Measurements from ENCODE around the gene GNB2.

Gene GNB2

DNA sequence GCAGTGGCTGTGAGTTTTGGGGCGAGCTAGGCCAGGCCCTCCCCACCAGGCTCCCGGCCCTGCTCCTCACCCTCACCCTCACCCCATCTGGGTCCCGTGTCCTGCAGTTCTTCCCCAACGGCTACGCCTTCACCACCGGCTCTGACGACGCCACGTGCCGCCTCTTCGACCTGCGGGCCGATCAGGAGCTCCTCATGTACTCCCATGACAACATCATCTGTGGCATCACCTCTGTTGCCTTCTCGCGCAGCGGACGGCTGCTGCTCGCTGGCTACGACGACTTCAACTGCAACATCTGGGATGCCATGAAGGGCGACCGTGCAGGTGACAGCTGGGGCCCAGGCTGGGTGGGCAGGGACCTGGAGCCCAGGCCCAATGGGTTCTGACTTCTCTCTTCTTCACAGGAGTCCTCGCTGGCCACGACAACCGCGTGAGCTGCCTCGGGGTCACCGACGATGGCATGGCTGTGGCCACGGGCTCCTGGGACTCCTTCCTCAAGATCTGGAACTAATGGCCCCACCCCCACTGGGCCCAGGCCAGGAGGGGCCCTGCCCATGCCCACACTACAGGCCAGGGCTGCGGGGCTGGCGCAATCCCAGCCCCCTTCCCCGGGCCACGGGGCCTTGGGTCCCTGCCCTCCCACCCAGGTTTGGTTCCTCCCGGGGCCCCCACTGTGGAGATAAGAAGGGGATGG lies 4.9 kb downstream of the GNB2 start:
- no peak for DNase-seq (ENCODE audit: low spot score)
- TF ChIP-seq, protein P1, sequence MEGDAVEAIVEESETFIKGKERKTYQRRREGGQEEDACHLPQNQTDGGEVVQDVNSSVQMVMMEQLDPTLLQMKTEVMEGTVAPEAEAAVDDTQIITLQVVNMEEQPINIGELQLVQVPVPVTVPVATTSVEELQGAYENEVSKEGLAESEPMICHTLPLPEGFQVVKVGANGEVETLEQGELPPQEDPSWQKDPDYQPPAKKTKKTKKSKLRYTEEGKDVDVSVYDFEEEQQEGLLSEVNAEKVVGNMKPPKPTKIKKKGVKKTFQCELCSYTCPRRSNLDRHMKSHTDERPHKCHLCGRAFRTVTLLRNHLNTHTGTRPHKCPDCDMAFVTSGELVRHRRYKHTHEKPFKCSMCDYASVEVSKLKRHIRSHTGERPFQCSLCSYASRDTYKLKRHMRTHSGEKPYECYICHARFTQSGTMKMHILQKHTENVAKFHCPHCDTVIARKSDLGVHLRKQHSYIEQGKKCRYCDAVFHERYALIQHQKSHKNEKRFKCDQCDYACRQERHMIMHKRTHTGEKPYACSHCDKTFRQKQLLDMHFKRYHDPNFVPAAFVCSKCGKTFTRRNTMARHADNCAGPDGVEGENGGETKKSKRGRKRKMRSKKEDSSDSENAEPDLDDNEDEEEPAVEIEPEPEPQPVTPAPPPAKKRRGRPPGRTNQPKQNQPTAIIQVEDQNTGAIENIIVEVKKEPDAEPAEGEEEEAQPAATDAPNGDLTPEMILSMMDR (IDR thresholded peaks at IDR 0.05; ENCODE audit: borderline replicate concordance, control extremely low read depth, extremely low read depth, insufficient read depth, missing control alignments), result no peak
- in situ Hi-C loops (cut with MboI; ENCODE audit: low sequenced_read_pairs, unreplicated experiment), result no loop called here

DNA sequence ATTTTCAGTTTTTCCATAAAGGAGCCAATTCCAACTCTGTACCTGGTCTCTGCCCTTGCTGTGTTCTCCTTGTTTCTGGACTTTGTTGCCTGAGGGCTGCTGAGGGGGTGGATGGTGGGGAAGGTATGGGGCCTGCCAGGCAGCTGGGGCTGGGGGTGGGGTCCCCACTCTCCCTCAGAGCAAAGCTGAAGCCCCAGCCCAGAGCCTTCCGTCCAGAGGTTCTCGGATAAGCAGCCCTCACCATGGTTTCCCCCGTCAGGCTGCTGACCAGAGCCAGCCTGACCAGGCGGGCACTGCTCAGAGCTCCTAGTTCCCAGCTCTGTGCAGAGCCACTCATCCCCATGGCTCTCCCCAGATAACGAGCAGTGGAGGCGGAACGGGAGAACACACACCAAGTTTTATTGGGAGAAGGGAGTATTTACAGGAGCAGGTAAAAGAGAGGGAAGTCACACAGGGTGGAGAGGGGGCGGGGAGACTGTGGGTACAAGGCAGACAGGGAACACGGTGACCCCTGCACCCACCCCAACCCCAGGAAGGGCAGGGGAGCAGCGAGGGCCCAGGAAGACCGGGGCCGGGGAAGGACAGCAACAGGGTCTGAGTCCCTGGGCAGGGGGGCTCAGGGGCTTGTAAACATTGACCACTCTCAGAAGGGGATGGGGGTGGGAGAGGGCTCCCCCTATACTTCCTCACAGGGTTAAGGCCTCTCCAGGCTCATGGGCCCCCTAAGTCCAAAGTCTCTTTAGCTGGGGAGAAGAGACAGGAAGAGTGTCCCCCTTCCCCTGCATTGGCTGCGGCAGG lies 5.8 kb downstream of the GNB2 start:
- no peak for DNase-seq (ENCODE audit: low spot score)
- TF ChIP-seq, protein P1 (IDR thresholded peaks at IDR 0.05; ENCODE audit: borderline replicate concordance, control extremely low read depth, extremely low read depth, insufficient read depth, missing control alignments), result no peak
- in situ Hi-C loops (cut with MboI; ENCODE audit: low sequenced_read_pairs, unreplicated experiment), result no loop called here

DNA sequence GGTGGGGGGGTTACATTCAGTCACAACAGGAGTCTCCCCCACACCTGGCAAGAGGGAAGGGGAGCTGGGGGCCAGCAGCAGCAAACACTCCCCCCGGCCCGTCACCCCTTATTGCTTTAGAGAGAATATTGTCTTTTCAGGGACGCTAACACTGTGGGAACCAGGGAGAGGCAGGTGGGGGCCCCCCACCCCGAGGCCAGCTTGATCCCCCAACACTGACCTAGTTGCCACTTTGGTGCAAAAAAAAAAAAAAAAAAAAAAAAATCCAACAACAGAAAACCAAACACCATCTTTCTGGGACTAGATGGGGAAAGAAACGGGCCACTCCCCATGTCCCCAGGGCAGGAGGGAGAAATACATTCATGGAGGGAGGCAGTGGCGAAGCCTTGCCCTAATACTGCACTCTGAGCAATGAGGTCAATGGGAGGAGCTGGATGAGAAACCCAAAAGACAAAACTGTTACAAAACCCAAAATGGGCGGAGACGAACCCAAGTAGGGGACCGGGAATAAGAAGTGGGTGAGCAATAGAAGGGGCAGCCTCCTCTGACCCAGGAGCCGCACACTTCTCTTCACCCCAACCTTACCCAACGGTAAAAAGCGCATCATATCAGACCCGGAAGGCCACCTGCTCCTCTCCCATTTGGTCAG lies 6.5 kb downstream of the GNB2 start:
- in situ Hi-C loops (cut with MboI; ENCODE audit: low sequenced_read_pairs, unreplicated experiment), result no loop called here
- TF ChIP-seq, protein P1 (IDR thresholded peaks at IDR 0.05; ENCODE audit: borderline replicate concordance, control extremely low read depth, extremely low read depth, insufficient read depth, missing control alignments), result no peak

GRCh38 chr7:100680576-100681271 lies 7.2 kb downstream of the GNB2 start:
- in situ Hi-C loops (cut with MboI; ENCODE audit: low sequenced_read_pairs, unreplicated experiment), result no loop called here
- TF ChIP-seq, protein P1 (IDR thresholded peaks at IDR 0.05; ENCODE audit: borderline replicate concordance, control extremely low read depth, extremely low read depth, insufficient read depth, missing control alignments), result no peak
- DNase-seq (ENCODE audit: low spot score), result peak; percentile 32

More for the DNA sequence above, 6.5 kb downstream of the GNB2 start:
- peak; percentile 20 for DNase-seq (ENCODE audit: low spot score)

GRCh38 chr7:100681491-100682227 lies 8.1 kb downstream of the GNB2 start:
- TF ChIP-seq, protein P1 (IDR thresholded peaks at IDR 0.05; ENCODE audit: borderline replicate concordance, control extremely low read depth, extremely low read depth, insufficient read depth, missing control alignments), result no peak
- peak; percentile 24 for DNase-seq (ENCODE audit: low spot score)
- in situ Hi-C loops (cut with MboI; ENCODE audit: low sequenced_read_pairs, unreplicated experiment), result no loop called here

Data from GM13976 (cell line).